ENCODE results near the gene GABRG3. TPM values are rescaled to one million over a fixed set of nuclear protein-coding genes. Genes with fewer than 3 reads are reported as not detected.

GABRG3 gene
- total RNA-seq, 1 experiment from 2014 or later = 0.15 TPM

DNA sequence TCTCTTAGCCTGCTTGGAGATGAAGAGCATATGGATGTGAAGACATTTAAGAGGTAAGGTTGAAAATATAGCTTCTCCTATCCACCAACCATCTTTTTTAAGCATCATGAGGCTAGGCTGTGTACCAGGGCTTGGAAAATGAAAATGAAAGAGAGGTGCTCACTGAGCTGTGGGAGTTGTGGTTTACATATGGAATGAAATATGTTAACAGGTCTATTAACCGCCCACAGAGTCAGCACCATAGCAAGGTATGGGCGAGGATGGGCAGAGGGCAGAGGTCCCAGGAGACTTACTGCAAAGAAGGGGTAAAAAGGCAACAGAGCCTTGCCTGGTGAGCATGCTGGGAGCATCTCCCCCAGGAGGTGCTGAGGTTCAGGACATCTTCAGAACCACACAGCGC lies 273.1 kb downstream of the GABRG3 start:
- H2BK15ac ChIP-seq (ENCODE audit: low read depth, low read length) = no peak overlapping the region
- TF ChIP-seq, protein P1, sequence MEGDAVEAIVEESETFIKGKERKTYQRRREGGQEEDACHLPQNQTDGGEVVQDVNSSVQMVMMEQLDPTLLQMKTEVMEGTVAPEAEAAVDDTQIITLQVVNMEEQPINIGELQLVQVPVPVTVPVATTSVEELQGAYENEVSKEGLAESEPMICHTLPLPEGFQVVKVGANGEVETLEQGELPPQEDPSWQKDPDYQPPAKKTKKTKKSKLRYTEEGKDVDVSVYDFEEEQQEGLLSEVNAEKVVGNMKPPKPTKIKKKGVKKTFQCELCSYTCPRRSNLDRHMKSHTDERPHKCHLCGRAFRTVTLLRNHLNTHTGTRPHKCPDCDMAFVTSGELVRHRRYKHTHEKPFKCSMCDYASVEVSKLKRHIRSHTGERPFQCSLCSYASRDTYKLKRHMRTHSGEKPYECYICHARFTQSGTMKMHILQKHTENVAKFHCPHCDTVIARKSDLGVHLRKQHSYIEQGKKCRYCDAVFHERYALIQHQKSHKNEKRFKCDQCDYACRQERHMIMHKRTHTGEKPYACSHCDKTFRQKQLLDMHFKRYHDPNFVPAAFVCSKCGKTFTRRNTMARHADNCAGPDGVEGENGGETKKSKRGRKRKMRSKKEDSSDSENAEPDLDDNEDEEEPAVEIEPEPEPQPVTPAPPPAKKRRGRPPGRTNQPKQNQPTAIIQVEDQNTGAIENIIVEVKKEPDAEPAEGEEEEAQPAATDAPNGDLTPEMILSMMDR (conservative IDR thresholded peaks at IDR 0.05) = no peak
- H3K27ac Mint-ChIP-seq = no peak overlapping the region
- no peak overlapping the region for H4K91ac ChIP-seq (ENCODE audit: insufficient read length, low read depth, low read length)
- no peak overlapping the region for H2BK120ac ChIP-seq (ENCODE audit: low read depth, low read length, poor library complexity, severe bottlenecking)
- no peak overlapping the region for H3K14ac ChIP-seq (ENCODE audit: insufficient read depth, low read length)
- H3K36me3 Mint-ChIP-seq (ENCODE audit: insufficient read depth in 1 of 3, low read depth in 3 of 3) = no peaks in the 10 kb centered on the region
- no peak overlapping the region for H3K9ac ChIP-seq (ENCODE audit: extremely low read depth, insufficient read length, low read length)
- no peak overlapping the region for H3T11ph ChIP-seq (ENCODE audit: low read length)
- no peak overlapping the region for H2BK12ac ChIP-seq (ENCODE audit: insufficient read length, low read depth, low read length)
- no peak overlapping the region for H2BK5ac ChIP-seq (ENCODE audit: insufficient read length, low read length)
- H3K23ac ChIP-seq (ENCODE audit: insufficient read length, low read depth, low read length) = no peak overlapping the region
- H2AFZ ChIP-seq (ENCODE audit: low read length) = no peak overlapping the region
- H3K4me2 ChIP-seq (ENCODE audit: insufficient read depth, insufficient read length, low read length) = no peak overlapping the region
- no peaks in the 10 kb centered on the region for H3K9me3 ChIP-seq (ENCODE audit: control insufficient read depth, low read depth, low read length)
- DNase-seq = no peak
- H4K5ac ChIP-seq (ENCODE audit: insufficient read length, low read depth, low read length) = no peak overlapping the region
- no peak overlapping the region for H3K18ac ChIP-seq (ENCODE audit: insufficient read length, low read depth, low read length)
- no peak overlapping the region for H2AK5ac ChIP-seq (ENCODE audit: insufficient read length, low read length)
- H3K27me3 ChIP-seq (ENCODE audit: insufficient read depth, low read length) = no peaks in the 10 kb centered on the region
- H3K4ac ChIP-seq (ENCODE audit: low read depth, low read length) = no peak overlapping the region
- peaks cover 0 to 3% of the 10 kb centered on the region in 2 experiments; a peak in 1 of 5 replicates for H3K9me3 Mint-ChIP-seq
- no peak overlapping the region for H4K8ac ChIP-seq (replicated peaks; ENCODE audit: insufficient read length, low read depth, low read length)
- no peak overlapping the region for H3K4me3 Mint-ChIP-seq
- H3K56ac ChIP-seq (ENCODE audit: insufficient read length, low read depth, low read length) = no peak overlapping the region
- peaks cover 2% of the 10 kb centered on the region; the same call in 1 of the 2 replicates for H3K27me3 Mint-ChIP-seq (ENCODE audit: low read depth)
- no peaks in the 10 kb centered on the region for H4K20me1 ChIP-seq (ENCODE audit: control insufficient read depth, insufficient read depth, insufficient read length)
- no peak overlapping the region for H3K27ac ChIP-seq (ENCODE audit: insufficient read length, low read depth, low read length)
- no peaks in the 10 kb centered on the region for H3K4me1 ChIP-seq (ENCODE audit: insufficient read depth, low read length)
- no peaks in the 10 kb centered on the region for H3K23me2 ChIP-seq (ENCODE audit: insufficient read length, low read depth, low read length, poor library complexity, severe bottlenecking)
- WGBS (ENCODE audit: extremely low coverage, insufficient read length, low lambda C conversion rate) = no CpG with 5 or more reads among the region's 3 CpGs
- no peak overlapping the region for H2BK20ac ChIP-seq (ENCODE audit: low read depth, low read length, poor library complexity, severe bottlenecking)
- H3K79me1 ChIP-seq (ENCODE audit: insufficient read depth, low read depth, low read length, poor library complexity, severe bottlenecking) = no peaks in the 10 kb centered on the region
- no peaks in the 10 kb centered on the region for H3K79me2 ChIP-seq (ENCODE audit: insufficient read depth, low read length)
- no peaks in the 10 kb centered on the region for H3K4me1 Mint-ChIP-seq
